ENCODE data around the gene IFIT5. TPM values are rescaled to one million over a fixed set of nuclear protein-coding genes. Genes with fewer than 3 reads are reported as not detected.

The IFIT5 gene
- total and polyA plus RNA-seq, 11 donors: 5.4 to 21.0 (median 10.2) TPM

- Histone ChIP-seq H3K4me1 (peaks cover 0 to 1% (median 0%) of the 10 kb centered on the region in 12 donors), H3K4me3 (no peak overlapping the region), H3K36me3 (no peaks in the 10 kb centered on the region), H3K9me3 (peaks cover 0 to 8% (median 0%) of the 10 kb centered on the region in 12 donors), H3K27me3 (no peaks in the 10 kb centered on the region), H3K27ac (no peak overlapping the region)
- TF ChIP-seq CTCF (IDR thresholded peaks at IDR 0.05): no peak
- no peak for TF ChIP-seq POLR2A (IDR thresholded peaks at IDR 0.05)
- ATAC-seq (no peak), DNase-seq (no peak)
- WGBS, 4 donors: 41 to 61% (median 46%) methylated on average over 2 of the region's 2 CpGs
- intact Hi-C loops (cut with DNase I): no loop called here
Measured at GRCh38 chr10:89450901-89451300, 36.5 kb downstream of the IFIT5 start.

- ATAC-seq (no peak), DNase-seq (no peak)
- Histone ChIP-seq H3K27ac (no peak overlapping the region), H3K9me3 (no peaks in the 10 kb centered on the region), H3K4me1 (peaks cover 0 to 4% (median 0%) of the 10 kb centered on the region in 12 donors), H3K36me3 (no peaks in the 10 kb centered on the region), H3K4me3 (no peak overlapping the region), H3K27me3 (no peaks in the 10 kb centered on the region)
- TF ChIP-seq POLR2A (IDR thresholded peaks at IDR 0.05): no peak
- TF ChIP-seq CTCF (IDR thresholded peaks at IDR 0.05): no peak
- intact Hi-C loops (cut with DNase I): no loop called here
- WGBS, 4 donors: 51 to 73% (median 59%) methylated on average over 1 of the region's 1 CpG
Measured at GRCh38 chr10:89452193-89452592, 37.8 kb downstream of the IFIT5 start.

DNA sequence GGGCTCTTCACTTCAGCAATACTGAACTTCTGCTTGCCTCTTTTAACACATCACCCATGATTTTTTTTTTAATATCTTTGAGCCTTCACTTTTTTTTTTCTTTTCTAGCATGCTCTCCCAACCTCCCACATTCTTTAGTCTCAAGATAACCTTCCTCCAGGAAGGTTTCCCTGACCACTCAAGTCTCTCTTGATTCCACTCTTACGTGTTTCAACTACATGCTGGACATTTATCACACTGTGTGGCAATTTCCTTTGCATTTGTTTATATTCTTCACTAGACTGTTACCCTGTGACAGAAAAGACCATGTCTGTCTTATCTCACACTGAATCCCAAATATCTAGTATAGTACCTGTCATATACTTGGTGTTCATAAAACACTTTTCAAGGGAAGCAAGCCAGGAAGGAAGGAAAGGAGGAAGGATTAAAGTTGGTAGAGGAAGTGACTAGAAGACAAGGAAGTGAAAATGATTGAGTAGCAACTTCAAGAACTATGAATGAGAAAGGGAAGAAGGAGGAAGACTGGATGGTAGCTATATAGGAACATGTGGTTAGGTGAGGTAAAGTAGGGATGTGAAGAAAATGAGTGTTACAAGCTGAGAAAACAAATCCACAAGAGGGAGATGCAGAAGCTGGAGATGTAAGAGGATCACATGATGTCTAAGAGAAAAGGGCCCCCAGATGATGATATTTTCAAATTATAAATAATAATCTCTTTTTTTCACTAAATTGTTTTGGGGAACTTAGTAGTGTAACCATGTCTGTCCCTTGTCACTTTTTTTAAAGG, 40.4 kb downstream of the IFIT5 start:
- no peaks in the 10 kb centered on the region for H3K36me3 ChIP-seq
- no peaks in the 10 kb centered on the region for H3K27me3 ChIP-seq
- H3K27ac ChIP-seq: no peak overlapping the region
- no peak overlapping the region for H3K4me3 ChIP-seq
- 66 to 90% (median 83%) methylated on average over 1 of the region's 1 CpG for WGBS, 4 donors
- ATAC-seq: no peak
- peaks cover 0 to 20% (median 12%) of the 10 kb centered on the region in 12 donors for H3K4me1 ChIP-seq
- TF ChIP-seq POLR2A (IDR thresholded peaks at IDR 0.05): no peak
- H3K9me3 ChIP-seq: no peaks in the 10 kb centered on the region
- no peak for DNase-seq
- intact Hi-C loops (cut with DNase I): no loop called here

GRCh38 chr10:89458291-89458690, 43.9 kb downstream of the IFIT5 start:
- peaks cover 0 to 20% (median 12%) of the 10 kb centered on the region in 12 donors for H3K4me1 ChIP-seq
- H3K4me3 ChIP-seq: no peak overlapping the region
- ATAC-seq (peak; percentile 48 to 82 (median 78)), DNase-seq (no peak)
- TF ChIP-seq POLR2A (IDR thresholded peaks at IDR 0.05): no peak
- no peak for TF ChIP-seq CTCF (IDR thresholded peaks at IDR 0.05)
- H3K9me3 ChIP-seq: no peaks in the 10 kb centered on the region
- 13 to 20% (median 16%) methylated on average over 3 of the region's 3 CpGs for WGBS, 4 donors
- H3K27ac ChIP-seq: peak overlapping the region in 9 of 12 donors; percentile 0 to 72 (median 44)
- no peaks in the 10 kb centered on the region for H3K27me3 ChIP-seq
- no peaks in the 10 kb centered on the region for H3K36me3 ChIP-seq
- intact Hi-C loops (cut with DNase I): no loop called here

Measured in heart left ventricle (tissue), 16 donors.